ENCODE results near the gene GH2.
"Not testable (repeated sequence)": the region's sequence is repeated elsewhere in the genome, so short reads cannot be mapped to it uniquely, and the experiment has no call there.

Gene GH2

GRCh38 chr17:63873577-63873976 lies 8.2 kb downstream of the GH2 start, which contains the start of gene CSH2:
Gene CSH2, minus strand, starts transcription at chr17:63873677. Its CDS starts 63 bp downstream, at chr17:63873614.
- not testable (repeated sequence) for DNase-seq

GRCh38 chr17:63871646-63872365 lies 9.9 kb downstream of the GH2 start:
- DNase-seq, result not testable (repeated sequence)

- not testable (repeated sequence) for DNase-seq
These were observed 11.5 kb downstream of the GH2 start for GRCh38 chr17:63870292-63870665.

GRCh38 chr17:63869491-63870291 lies 12.1 kb downstream of the GH2 start:
- DNase-seq, result not testable (repeated sequence)

- not testable (repeated sequence) for DNase-seq
These were observed 15.1 kb downstream of the GH2 start for GRCh38 chr17:63866625-63867024.

- DNase-seq, result no peak
These were observed 22.5 kb downstream of the GH2 start for GRCh38 chr17:63859257-63859656.

- DNase-seq, result not testable (repeated sequence)
These were observed 25.3 kb downstream of the GH2 start for GRCh38 chr17:63856425-63856824.

GRCh38 chr17:63855185-63855584 lies 26.6 kb downstream of the GH2 start:
- no peak for DNase-seq

GRCh38 chr17:63854709-63855108 lies 27.0 kb downstream of the GH2 start:
- no peak for DNase-seq

GRCh38 chr17:63853260-63853659 lies 28.5 kb downstream of the GH2 start:
- no peak for DNase-seq

- DNase-seq, result no peak
These were observed 31.3 kb downstream of the GH2 start for GRCh38 chr17:63850401-63850800.

GRCh38 chr17:63848834-63849689 lies 32.7 kb downstream of the GH2 start:
- DNase-seq, result peak; percentile 87 to 97 (median 90)

GRCh38 chr17:63847525-63848249 lies 34.1 kb downstream of the GH2 start:
- DNase-seq, result no peak

GRCh38 chr17:63845509-63845908 lies 36.2 kb downstream of the GH2 start:
- no peak for DNase-seq

- DNase-seq, result peak in 1 of 5 experiments; percentile 24
These were observed 37.6 kb downstream of the GH2 start for GRCh38 chr17:63843910-63844677.

GRCh38 chr17:63843387-63843888 lies 38.3 kb downstream of the GH2 start:
- DNase-seq, result peak in 1 of 5 experiments; percentile 75

GRCh38 chr17:63842540-63843386 lies 39.0 kb downstream of the GH2 start, which contains the start of gene SMARCD2:
Gene SMARCD2, minus strand, starts transcription at chr17:63842685. Its CDS starts 11 bp downstream, at chr17:63842674.
- peak; percentile 96 to 99 (median 98) for DNase-seq

- no peak for DNase-seq
These were observed 39.6 kb downstream of the GH2 start for GRCh38 chr17:63842173-63842539.

GRCh38 chr17:63841350-63842172 lies 40.2 kb downstream of the GH2 start:
- peak in 1 of 5 experiments; percentile 29 for DNase-seq

Measured in T-helper 2 cell (primary cell).